Breast epithelium (tissue), 3 donors: ENCODE measurements around the gene NEU2.

Source experiments
- POLR2A ChIP-seq: fragments of 450-650 bp; IDR thresholded peaks from one replicate; pipeline ENCODE4 v1.6.1; 2016; ENCODE audit warnings: antibody characterized with exemption, mild to moderate bottlenecking, moderate library complexity
- POLR2AphosphoS5 ChIP-seq, 3 donors: sonication (generic); formaldehyde crosslinking; IDR thresholded peaks; one replicate each; pipeline ENCODE4 v1.6.1; 2017; ENCODE audit warnings: antibody characterized with exemption in 3 of 3
- TF ChIP-seq, protein P1 (sequence below), 3 donors: fragments of 450-650 bp; IDR thresholded peaks; one replicate each; pipeline ENCODE4 v1.5.1; 2016 to 2017; ENCODE audit warnings: antibody characterized with exemption in 3 of 3, mild to moderate bottlenecking in 3 of 3, moderate library complexity in 3 of 3

- TF ChIP-seq, protein P1, sequence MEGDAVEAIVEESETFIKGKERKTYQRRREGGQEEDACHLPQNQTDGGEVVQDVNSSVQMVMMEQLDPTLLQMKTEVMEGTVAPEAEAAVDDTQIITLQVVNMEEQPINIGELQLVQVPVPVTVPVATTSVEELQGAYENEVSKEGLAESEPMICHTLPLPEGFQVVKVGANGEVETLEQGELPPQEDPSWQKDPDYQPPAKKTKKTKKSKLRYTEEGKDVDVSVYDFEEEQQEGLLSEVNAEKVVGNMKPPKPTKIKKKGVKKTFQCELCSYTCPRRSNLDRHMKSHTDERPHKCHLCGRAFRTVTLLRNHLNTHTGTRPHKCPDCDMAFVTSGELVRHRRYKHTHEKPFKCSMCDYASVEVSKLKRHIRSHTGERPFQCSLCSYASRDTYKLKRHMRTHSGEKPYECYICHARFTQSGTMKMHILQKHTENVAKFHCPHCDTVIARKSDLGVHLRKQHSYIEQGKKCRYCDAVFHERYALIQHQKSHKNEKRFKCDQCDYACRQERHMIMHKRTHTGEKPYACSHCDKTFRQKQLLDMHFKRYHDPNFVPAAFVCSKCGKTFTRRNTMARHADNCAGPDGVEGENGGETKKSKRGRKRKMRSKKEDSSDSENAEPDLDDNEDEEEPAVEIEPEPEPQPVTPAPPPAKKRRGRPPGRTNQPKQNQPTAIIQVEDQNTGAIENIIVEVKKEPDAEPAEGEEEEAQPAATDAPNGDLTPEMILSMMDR (IDR thresholded peaks at IDR 0.05), result no peak
- no peak for TF ChIP-seq POLR2A
- TF ChIP-seq POLR2AphosphoS5 (IDR thresholded peaks at IDR 0.05), result no peak
Observed at GRCh38 chr2:233063976-233064411, 31.5 kb downstream of the NEU2 start.
